Liver (tissue), 3 donors: ENCODE results near the gene PFN4.

Source experiments
- ATF3 ChIP-seq: IDR thresholded peaks from 2 replicates; pipeline ENCODE4 v1.6.1; 2016; ENCODE audit warnings: antibody characterized with exemption
- CTCF ChIP-seq: fragments of 150-350 bp; IDR thresholded peaks from 2 replicates; pipeline ENCODE4 v1.5.1; 2017; ENCODE audit warnings: improper control_type of control experiment, low read depth, low read length; ENCODE audit not compliant: missing input control
- GABPA ChIP-seq, 2 donors: IDR thresholded peaks in 1 of 2; conservative IDR thresholded peaks in 1 of 2; 2 replicates each; pipeline ENCODE4 v1.6.1; 2016; ENCODE audit warnings: antibody characterized with exemption in 2 of 2, mild to moderate bottlenecking in 1 of 2, moderate library complexity in 1 of 2
- HNF4A ChIP-seq, 2 donors: conservative IDR thresholded peaks; 2 replicates each; pipeline ENCODE4 v1.6.1; 2016; ENCODE audit warnings: antibody characterized with exemption in 2 of 2, mild to moderate bottlenecking in 2 of 2
- JUND ChIP-seq, 2 donors: IDR thresholded peaks; 2 replicates each; pipeline ENCODE4 v1.6.1; 2016; ENCODE audit warnings: antibody characterized with exemption in 2 of 2
- RAD21 ChIP-seq, 2 donors: IDR thresholded peaks; 2 replicates each; pipeline ENCODE4 v1.6.1; 2016; ENCODE audit warnings: antibody characterized with exemption in 2 of 2, mild to moderate bottlenecking in 2 of 2
- SP1 ChIP-seq: IDR thresholded peaks from 2 replicates; pipeline ENCODE4 v1.6.1; 2018; ENCODE audit warnings: antibody characterized with exemption, mild to moderate bottlenecking
- TAF1 ChIP-seq: conservative IDR thresholded peaks from 2 replicates; pipeline ENCODE4 v1.6.1; 2016; ENCODE audit warnings: antibody characterized with exemption, mild to moderate bottlenecking
- ZBTB33 ChIP-seq: IDR thresholded peaks from 2 replicates; pipeline ENCODE4 v1.6.1; 2016; ENCODE audit warnings: antibody characterized with exemption
- TF ChIP-seq, protein P1 (sequence below): IDR thresholded peaks from 2 replicates; pipeline ENCODE4 v1.6.1; 2016; ENCODE audit warnings: antibody characterized with exemption, mild to moderate bottlenecking
- TF ChIP-seq, protein P2 (sequence below): IDR thresholded peaks from 2 replicates; pipeline ENCODE4 v1.6.1; 2016; ENCODE audit warnings: antibody characterized with exemption
- donor health status: healthy.
- donor health status: healthy.

DNA sequence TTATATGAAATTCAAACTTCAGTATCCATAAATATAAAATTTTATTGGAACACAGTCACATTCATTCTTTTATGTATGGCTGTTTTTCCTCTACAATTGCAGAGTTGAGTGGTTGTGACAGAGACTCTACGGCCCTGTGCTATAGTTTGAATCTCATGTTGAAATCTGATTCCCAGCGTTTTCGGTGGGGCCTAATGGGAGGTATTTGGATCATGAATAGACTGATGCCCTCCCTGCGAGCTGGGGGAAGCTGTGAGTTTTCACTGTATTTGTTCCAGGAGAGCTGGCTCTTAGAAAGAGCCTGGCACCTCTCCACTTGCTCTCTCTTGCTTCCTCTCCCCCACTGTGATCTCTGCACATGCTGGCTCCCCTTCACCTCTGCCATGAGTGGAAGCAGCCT lies 1.7 kb downstream of the PFN4 start:
- no peak for TF ChIP-seq GABPA (IDR thresholded peaks at IDR 0.05 in 1 of 2, conservative IDR thresholded peaks at IDR 0.05 in 1 of 2)
- TF ChIP-seq JUND (IDR thresholded peaks at IDR 0.05), result no peak
- no peak for TF ChIP-seq CTCF
- TF ChIP-seq SP1, result no peak
- TF ChIP-seq, protein P1, sequence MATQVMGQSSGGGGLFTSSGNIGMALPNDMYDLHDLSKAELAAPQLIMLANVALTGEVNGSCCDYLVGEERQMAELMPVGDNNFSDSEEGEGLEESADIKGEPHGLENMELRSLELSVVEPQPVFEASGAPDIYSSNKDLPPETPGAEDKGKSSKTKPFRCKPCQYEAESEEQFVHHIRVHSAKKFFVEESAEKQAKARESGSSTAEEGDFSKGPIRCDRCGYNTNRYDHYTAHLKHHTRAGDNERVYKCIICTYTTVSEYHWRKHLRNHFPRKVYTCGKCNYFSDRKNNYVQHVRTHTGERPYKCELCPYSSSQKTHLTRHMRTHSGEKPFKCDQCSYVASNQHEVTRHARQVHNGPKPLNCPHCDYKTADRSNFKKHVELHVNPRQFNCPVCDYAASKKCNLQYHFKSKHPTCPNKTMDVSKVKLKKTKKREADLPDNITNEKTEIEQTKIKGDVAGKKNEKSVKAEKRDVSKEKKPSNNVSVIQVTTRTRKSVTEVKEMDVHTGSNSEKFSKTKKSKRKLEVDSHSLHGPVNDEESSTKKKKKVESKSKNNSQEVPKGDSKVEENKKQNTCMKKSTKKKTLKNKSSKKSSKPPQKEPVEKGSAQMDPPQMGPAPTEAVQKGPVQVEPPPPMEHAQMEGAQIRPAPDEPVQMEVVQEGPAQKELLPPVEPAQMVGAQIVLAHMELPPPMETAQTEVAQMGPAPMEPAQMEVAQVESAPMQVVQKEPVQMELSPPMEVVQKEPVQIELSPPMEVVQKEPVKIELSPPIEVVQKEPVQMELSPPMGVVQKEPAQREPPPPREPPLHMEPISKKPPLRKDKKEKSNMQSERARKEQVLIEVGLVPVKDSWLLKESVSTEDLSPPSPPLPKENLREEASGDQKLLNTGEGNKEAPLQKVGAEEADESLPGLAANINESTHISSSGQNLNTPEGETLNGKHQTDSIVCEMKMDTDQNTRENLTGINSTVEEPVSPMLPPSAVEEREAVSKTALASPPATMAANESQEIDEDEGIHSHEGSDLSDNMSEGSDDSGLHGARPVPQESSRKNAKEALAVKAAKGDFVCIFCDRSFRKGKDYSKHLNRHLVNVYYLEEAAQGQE, result no peak
- TF ChIP-seq HNF4A (conservative IDR thresholded peaks at IDR 0.05), result no peak
- TF ChIP-seq TAF1, result no peak
- no peak for TF ChIP-seq ATF3
- TF ChIP-seq ZBTB33, result no peak
- TF ChIP-seq, protein P2, sequence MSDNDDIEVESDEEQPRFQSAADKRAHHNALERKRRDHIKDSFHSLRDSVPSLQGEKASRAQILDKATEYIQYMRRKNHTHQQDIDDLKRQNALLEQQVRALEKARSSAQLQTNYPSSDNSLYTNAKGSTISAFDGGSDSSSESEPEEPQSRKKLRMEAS, result no peak
- TF ChIP-seq RAD21 (IDR thresholded peaks at IDR 0.05), result no peak
